ENCODE data around the gene SKIDA1.

GRCh38 chr10:21531164-21531563 is 5.7 kb upstream of the SKIDA1 start:
- TF ChIP-seq CTCF (conservative IDR thresholded peaks at IDR 0.05; ENCODE audit: low read depth in 2 of 2) (no peak), CREB1 (CRISPR knock-in tag; IDR thresholded peaks at IDR 0.05; ENCODE audit: low read depth) (no peak)
